ENCODE data around the gene ANKRD52. TPM values are rescaled to one million over a fixed set of nuclear protein-coding genes. Genes with fewer than 3 reads are reported as not detected.
"Not testable (repeated sequence)": the region's sequence is repeated elsewhere in the genome, so short reads cannot be mapped to it uniquely, and the experiment has no call there.

ANKRD52 gene
- total RNA-seq, 1 donor from 2014 or later, result 44.8 TPM

DNA sequence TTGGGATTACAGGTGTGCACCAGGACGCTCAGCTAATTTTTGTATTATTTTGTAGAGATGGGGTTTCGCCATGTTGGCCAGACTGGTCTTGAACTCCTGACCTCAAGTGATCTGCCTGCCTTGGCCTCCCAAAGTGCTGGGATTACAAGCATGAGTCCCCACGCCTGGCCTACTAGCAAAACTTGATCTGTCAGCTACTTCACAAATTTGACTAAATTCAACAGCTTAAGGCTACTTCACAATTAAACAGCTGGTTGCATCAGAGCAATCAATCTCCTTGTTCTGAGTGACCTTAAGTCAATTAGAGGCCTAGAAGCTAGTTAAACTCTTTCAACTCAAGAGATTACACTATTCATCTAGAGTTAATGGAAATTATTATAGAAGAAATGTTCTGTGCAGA is 20.7 kb upstream of the ANKRD52 start:
- intact Hi-C loops (cut with micrococcal nuclease), result no loop called here
- Mint-ChIP-seq H3K36me3 (ENCODE audit: low read depth) (peaks cover 78% of the 10 kb centered on the region), H3K4me3 (no peak overlapping the region), H3K4me1 (peaks cover 5% of the 10 kb centered on the region), H3K27ac (no peak overlapping the region), H3K9me3 (no peaks in the 10 kb centered on the region), H3K27me3 (no peaks in the 10 kb centered on the region)
- ChIA-PET POLR2A (interaction anchor here (0.5 kb wide), 1 partner anchor 78 kb away, joined by 5 read pairs; no protein-coding TSS in a partner anchor), CTCF (no interaction called here)
- ATAC-seq (ENCODE audit: low read depth), result no peak
- no peak for DNase-seq
- TF ChIP-seq CTCF (IDR thresholded peaks at IDR 0.05), result no peak

DNA sequence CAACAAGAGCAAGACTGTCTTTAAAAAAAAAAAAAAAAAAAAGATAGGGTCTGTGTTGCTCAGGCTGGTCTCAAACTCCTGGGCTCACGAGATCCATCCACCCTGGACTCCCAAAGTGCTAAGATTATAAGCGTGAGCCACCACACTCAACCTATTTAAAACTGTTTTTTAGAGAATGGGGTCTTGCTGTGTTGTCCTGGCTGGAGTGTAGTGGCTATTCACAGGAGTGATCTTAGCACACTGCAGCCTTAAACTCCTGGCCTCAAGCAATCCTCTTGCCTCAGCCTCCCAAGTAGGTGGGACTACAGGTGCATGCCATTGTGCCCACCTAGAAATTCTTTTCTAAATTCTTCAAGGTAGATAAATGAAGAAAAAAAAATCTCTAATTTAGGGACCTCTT is 16.1 kb upstream of the ANKRD52 start:
- DNase-seq (no peak), ATAC-seq (ENCODE audit: low read depth) (no peak)
- ChIA-PET POLR2A (interaction anchor here (0.7 kb wide), 1 partner anchor 15 kb away, joined by 6 read pairs; no protein-coding TSS in a partner anchor), CTCF (no interaction called here)
- no peak overlapping the region for H3K27ac Mint-ChIP-seq
- peaks cover 83% of the 10 kb centered on the region for H3K36me3 Mint-ChIP-seq (ENCODE audit: low read depth)
- no peak for TF ChIP-seq CTCF (IDR thresholded peaks at IDR 0.05)
- H3K4me1 Mint-ChIP-seq, result no peaks in the 10 kb centered on the region
- H3K4me3 Mint-ChIP-seq, result no peak overlapping the region
- H3K9me3 Mint-ChIP-seq, result no peaks in the 10 kb centered on the region
- intact Hi-C loops (cut with micrococcal nuclease), result no loop called here
- no peaks in the 10 kb centered on the region for H3K27me3 Mint-ChIP-seq

DNA sequence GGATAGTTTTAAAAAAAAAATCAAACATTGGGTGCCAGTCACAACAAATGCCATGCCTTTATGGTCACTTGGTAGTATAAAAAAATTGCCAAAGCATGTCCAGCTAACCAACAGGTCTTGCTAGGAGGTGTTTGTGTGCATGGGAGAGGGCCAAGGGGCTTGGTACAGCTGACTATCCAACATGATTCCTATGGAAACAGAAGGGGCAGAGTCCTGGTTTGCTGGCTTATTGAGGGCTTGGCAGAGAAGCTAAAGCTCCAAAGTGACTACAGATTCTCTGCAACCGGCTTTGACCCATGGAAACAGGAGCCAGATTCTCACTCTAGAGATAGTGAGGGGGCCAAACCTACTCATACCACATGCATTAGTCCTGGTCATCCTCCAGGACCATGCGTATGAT is 14.3 kb upstream of the ANKRD52 start:
- H3K9me3 Mint-ChIP-seq; ATAC-seq (ENCODE audit: low read depth); intact Hi-C loops (cut with micrococcal nuclease); H3K4me1 Mint-ChIP-seq; H3K27me3 Mint-ChIP-seq; POLR2A ChIA-PET; H3K4me3 Mint-ChIP-seq; CTCF ChIA-PET; DNase-seq; H3K27ac Mint-ChIP-seq: not testable (repeated sequence)
- H3K36me3 Mint-ChIP-seq (ENCODE audit: low read depth), result peaks cover 72% of the 10 kb centered on the region

DNA sequence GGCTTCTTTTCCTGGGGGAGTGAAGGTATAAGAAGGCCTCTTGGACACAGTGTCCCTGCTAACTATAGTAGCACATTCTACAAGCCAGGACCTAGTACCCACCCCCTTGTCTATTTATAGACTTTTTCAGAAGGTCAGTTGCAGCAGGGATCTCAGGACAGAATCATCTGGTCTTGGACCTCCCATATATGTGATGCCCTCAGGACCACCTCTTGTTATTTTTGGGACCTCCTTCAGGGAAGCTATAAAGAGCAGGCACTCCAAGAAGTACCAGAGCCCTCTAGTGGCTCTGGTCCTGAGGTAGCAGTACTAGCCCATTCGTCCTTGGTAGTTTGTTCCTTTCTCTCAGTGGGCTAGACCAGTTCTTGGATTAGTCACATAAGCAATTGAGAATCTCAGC is 12.8 kb upstream of the ANKRD52 start:
- H3K36me3 Mint-ChIP-seq (ENCODE audit: low read depth), result peaks cover 72% of the 10 kb centered on the region
- TF ChIP-seq CTCF (IDR thresholded peaks at IDR 0.05), result no peak
- H3K4me3 Mint-ChIP-seq, result no peak overlapping the region
- peaks cover 16% of the 10 kb centered on the region for H3K4me1 Mint-ChIP-seq
- CTCF ChIA-PET, result interaction anchor here (1.3 kb wide), 1 partner anchor 81 kb away, joined by 3 read pairs; the partner anchor contains the start of gene SMARCC2
- DNase-seq, result no peak
- POLR2A ChIA-PET, result interaction anchor here (1.0 kb wide), 1 partner anchor 108 kb away, joined by 4 read pairs; no protein-coding TSS in a partner anchor
- intact Hi-C loops (cut with micrococcal nuclease), result loop anchor here (1.0 kb wide), 1 partner anchor 78 kb away; no protein-coding TSS in a partner anchor
- no peak for ATAC-seq (ENCODE audit: low read depth)
- no peaks in the 10 kb centered on the region for H3K9me3 Mint-ChIP-seq
- no peaks in the 10 kb centered on the region for H3K27me3 Mint-ChIP-seq
- no peak overlapping the region for H3K27ac Mint-ChIP-seq

DNA sequence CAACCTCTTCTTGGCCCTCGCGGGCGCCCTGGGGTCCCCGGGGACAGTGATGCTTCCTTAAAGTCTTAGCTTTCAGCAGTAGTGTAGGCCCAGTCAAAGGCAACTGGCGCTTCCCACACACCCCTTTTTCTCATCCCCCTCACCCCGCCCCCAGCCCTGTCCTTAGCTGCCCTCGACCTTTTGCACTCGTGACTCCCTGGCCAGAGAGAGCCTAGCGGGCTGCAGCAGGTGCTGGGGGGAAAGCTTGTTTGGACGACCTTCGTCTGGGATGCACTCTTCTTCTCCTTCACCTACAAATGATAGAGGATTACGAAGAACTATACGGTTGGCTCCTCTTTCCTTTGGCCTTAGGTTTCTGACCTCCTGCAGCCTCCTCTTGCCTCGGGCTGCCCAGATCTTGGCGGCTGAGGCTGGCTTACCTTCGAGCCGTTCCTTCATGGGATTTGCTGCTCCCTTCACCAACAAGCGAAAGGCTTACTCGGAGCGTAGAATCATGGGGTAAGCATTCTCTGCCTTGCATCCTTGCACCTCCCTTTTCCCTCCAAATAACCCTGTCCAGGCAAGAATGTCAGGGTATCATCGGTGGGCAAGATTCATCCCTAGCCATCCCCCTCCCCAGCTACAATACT is 9.4 kb upstream of the ANKRD52 start:
- ChIA-PET POLR2A (interaction anchor here (0.5 to 2.3 kb wide), 20 partner anchors 10 to 523 kb away, joined by 3 to 25 read pairs (median 6); partner anchors contain the start of genes ANKRD52, CNPY2, CS and ESYT1), CTCF (interaction anchor here (0.7 to 3.2 kb wide), 6 partner anchors 9 to 220 kb away, joined by 3 to 10 read pairs (median 4); partner anchors contain the start of gene ANKRD52)
- ATAC-seq (ENCODE audit: low read depth), result peak; percentile 22
- H3K36me3 Mint-ChIP-seq (ENCODE audit: low read depth), result peaks cover 40% of the 10 kb centered on the region
- H3K4me1 Mint-ChIP-seq, result peaks cover 18% of the 10 kb centered on the region
- peak overlapping the region; percentile 85 for H3K27ac Mint-ChIP-seq
- no peaks in the 10 kb centered on the region for H3K27me3 Mint-ChIP-seq
- DNase-seq, result no peak
- TF ChIP-seq CTCF (IDR thresholded peaks at IDR 0.05), result no peak
- intact Hi-C loops (cut with micrococcal nuclease), result loop anchor here (1.0 to 2.0 kb wide), 10 partner anchors 9 to 339 kb away; partner anchors contain the start of genes ANKRD52, CS, IL23A and RNF41
- no peaks in the 10 kb centered on the region for H3K9me3 Mint-ChIP-seq
- peak overlapping the region; percentile 93 for H3K4me3 Mint-ChIP-seq
